ENCODE data around the gene UBE2O.

UBE2O gene

DNA sequence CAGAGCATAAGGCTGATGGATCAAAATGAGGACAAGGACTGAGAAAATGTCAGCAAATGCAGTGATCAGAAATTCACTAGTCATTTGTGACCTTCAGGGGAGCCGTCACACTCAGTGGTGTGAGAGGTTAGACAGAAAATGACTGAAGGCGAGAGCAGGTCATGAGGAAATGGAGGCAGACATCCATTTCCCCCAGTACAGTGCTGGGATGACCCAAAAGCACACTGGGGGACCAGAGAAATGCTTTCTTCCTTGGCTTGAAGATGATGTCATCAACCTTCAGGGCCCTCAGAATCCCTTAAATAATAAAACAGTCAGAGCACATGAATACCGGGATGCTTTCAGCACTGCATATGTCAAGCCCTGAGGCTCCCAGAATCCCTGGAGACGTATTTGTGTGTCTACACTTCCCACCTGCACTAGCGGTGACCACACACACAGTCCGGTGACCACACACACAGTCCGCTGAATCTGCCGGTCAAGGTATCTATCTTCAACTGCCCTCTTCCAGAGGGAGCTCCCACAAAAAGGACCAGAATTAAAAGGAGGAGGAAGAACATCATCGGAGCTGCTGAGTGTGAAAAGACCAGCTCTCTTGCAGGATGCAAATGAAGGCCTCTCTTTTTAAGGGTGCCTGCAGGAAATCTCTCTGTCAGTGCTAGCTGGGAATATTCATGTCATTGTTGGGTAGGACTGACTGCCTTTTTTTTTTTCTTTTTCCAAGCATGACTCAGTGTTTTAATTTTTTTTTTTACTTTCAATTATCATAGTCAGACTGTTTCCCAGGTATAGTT, 8.2 kb downstream of the UBE2O start (continued):
- TF ChIP-seq ZNF335 (tag by site-specific recombination; conservative IDR thresholded peaks at IDR 0.05) (peak; percentile 16; the same call in 1 of the 2 replicates), ZNF561 (tag by site-specific recombination; IDR thresholded peaks at IDR 0.05; ENCODE audit: borderline replicate concordance) (no peak), ZNF426 (tag by site-specific recombination; IDR thresholded peaks at IDR 0.05) (no peak), ZSCAN30 (tag by site-specific recombination; IDR thresholded peaks at IDR 0.05) (no peak), REST (tag by site-specific recombination; IDR thresholded peaks at IDR 0.05) (no peak), ZNF548 (tag by site-specific recombination; IDR thresholded peaks at IDR 0.05) (no peak), ZNF473 (tag by site-specific recombination; IDR thresholded peaks at IDR 0.05) (no peak), ZNF146 (tag by site-specific recombination; IDR thresholded peaks at IDR 0.05) (no peak), ZNF140 (tag by site-specific recombination; IDR thresholded peaks at IDR 0.05) (no peak), KLF8 (tag by site-specific recombination; IDR thresholded peaks at IDR 0.05) (0 out of 2 replicates have a peak, but pooled peaks have one; percentile 11), ZNF19 (tag by site-specific recombination; IDR thresholded peaks at IDR 0.05; ENCODE audit: low read depth) (no peak), ZNF354C (tag by site-specific recombination; IDR thresholded peaks at IDR 0.05; ENCODE audit: borderline replicate concordance, low read depth) (no peak), SCRT2 (tag by site-specific recombination; IDR thresholded peaks at IDR 0.05) (no peak), ZNF629 (tag by site-specific recombination; IDR thresholded peaks at IDR 0.05) (peak; percentile 55; the same call in 1 of the 2 replicates), GLIS1 (tag by site-specific recombination; IDR thresholded peaks at IDR 0.05) (peak; percentile 50), ZNF555 (tag by site-specific recombination; conservative IDR thresholded peaks at IDR 0.05) (no peak), ZSCAN23 (tag by site-specific recombination; IDR thresholded peaks at IDR 0.05) (0 out of 2 replicates have a peak, but pooled peaks have one; percentile 46), ZNF843 (tag by site-specific recombination; IDR thresholded peaks at IDR 0.05) (no peak), ZFP37 (tag by site-specific recombination; IDR thresholded peaks at IDR 0.05) (no peak), ZNF202 (tag by site-specific recombination; IDR thresholded peaks at IDR 0.05; ENCODE audit: borderline replicate concordance) (no peak), ZBTB8A (tag by site-specific recombination; IDR thresholded peaks at IDR 0.05) (no peak), ZNF280C (tag by site-specific recombination; IDR thresholded peaks at IDR 0.05) (no peak), ZNF274 (IDR thresholded peaks at IDR 0.05; ENCODE audit: low read length) (no peak), ZNF274 (tag by site-specific recombination; IDR thresholded peaks at IDR 0.05; ENCODE audit: borderline replicate concordance) (no peak)
- TF ChIP-seq, protein P1, sequence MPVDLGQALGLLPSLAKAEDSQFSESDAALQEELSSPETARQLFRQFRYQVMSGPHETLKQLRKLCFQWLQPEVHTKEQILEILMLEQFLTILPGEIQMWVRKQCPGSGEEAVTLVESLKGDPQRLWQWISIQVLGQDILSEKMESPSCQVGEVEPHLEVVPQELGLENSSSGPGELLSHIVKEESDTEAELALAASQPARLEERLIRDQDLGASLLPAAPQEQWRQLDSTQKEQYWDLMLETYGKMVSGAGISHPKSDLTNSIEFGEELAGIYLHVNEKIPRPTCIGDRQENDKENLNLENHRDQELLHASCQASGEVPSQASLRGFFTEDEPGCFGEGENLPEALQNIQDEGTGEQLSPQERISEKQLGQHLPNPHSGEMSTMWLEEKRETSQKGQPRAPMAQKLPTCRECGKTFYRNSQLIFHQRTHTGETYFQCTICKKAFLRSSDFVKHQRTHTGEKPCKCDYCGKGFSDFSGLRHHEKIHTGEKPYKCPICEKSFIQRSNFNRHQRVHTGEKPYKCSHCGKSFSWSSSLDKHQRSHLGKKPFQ (tag by site-specific recombination; IDR thresholded peaks at IDR 0.05) = no peak
- TF ChIP-seq, protein P2, sequence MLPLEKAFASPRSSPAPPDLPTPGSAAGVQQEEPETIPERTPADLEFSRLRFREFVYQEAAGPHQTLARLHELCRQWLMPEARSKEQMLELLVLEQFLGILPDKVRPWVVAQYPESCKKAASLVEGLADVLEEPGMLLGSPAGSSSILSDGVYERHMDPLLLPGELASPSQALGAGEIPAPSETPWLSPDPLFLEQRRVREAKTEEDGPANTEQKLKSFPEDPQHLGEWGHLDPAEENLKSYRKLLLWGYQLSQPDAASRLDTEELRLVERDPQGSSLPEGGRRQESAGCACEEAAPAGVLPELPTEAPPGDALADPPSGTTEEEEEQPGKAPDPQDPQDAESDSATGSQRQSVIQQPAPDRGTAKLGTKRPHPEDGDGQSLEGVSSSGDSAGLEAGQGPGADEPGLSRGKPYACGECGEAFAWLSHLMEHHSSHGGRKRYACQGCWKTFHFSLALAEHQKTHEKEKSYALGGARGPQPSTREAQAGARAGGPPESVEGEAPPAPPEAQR (tag by site-specific recombination; IDR thresholded peaks at IDR 0.05) = no peak
- TF ChIP-seq, protein P3, sequence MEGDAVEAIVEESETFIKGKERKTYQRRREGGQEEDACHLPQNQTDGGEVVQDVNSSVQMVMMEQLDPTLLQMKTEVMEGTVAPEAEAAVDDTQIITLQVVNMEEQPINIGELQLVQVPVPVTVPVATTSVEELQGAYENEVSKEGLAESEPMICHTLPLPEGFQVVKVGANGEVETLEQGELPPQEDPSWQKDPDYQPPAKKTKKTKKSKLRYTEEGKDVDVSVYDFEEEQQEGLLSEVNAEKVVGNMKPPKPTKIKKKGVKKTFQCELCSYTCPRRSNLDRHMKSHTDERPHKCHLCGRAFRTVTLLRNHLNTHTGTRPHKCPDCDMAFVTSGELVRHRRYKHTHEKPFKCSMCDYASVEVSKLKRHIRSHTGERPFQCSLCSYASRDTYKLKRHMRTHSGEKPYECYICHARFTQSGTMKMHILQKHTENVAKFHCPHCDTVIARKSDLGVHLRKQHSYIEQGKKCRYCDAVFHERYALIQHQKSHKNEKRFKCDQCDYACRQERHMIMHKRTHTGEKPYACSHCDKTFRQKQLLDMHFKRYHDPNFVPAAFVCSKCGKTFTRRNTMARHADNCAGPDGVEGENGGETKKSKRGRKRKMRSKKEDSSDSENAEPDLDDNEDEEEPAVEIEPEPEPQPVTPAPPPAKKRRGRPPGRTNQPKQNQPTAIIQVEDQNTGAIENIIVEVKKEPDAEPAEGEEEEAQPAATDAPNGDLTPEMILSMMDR (tag by site-specific recombination; IDR thresholded peaks at IDR 0.05) = no peak
- TF ChIP-seq, protein P4, sequence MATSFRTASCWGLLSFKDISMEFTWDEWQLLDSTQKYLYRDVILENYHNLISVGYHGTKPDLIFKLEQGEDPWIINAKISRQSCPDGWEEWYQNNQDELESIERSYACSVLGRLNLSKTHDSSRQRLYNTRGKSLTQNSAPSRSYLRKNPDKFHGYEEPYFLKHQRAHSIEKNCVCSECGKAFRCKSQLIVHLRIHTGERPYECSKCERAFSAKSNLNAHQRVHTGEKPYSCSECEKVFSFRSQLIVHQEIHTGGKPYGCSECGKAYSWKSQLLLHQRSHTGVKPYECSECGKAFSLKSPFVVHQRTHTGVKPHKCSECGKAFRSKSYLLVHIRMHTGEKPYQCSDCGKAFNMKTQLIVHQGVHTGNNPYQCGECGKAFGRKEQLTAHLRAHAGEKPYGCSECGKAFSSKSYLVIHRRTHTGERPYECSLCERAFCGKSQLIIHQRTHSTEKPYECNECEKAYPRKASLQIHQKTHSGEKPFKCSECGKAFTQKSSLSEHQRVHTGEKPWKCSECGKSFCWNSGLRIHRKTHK (tag by site-specific recombination; IDR thresholded peaks at IDR 0.05) = no peak
